Left ventricle myocardium inferior (tissue), 1 donor: ENCODE data around the gene RUNX1. TPM values are rescaled to one million over a fixed set of nuclear protein-coding genes. Genes with fewer than 3 reads are reported as not detected.

ENCODE experiments used
- DNase-seq: peaks from one replicate; pipeline ENCODE4 v3.0.0-alpha.2; 2020
- H3K27ac ChIP-seq: fragments of 200-600 bp; replicated peaks from 2 replicates; pipeline ENCODE4 v1.8.0; 2021
- H3K27me3 ChIP-seq: fragments of 200-600 bp; 2 replicates; pipeline ENCODE4 v1.8.0; 2021; ENCODE audit warnings: low read depth
- H3K36me3 ChIP-seq: fragments of 200-600 bp; 2 replicates; pipeline ENCODE4 v1.8.0; 2021
- H3K4me1 ChIP-seq: fragments of 200-600 bp; 2 replicates; pipeline ENCODE4 v1.8.0; 2021
- H3K4me3 ChIP-seq: fragments of 200-600 bp; 2 replicates; pipeline ENCODE4 v1.8.0; 2021; ENCODE audit warnings: mild to moderate bottlenecking, moderate library complexity
- H3K9me3 ChIP-seq: fragments of 200-600 bp; replicated peaks from 2 replicates; pipeline ENCODE4 v1.8.0; 2021
- intact Hi-C: fragments of 100-400 bp; cut with micrococcal nuclease; formaldehyde crosslinking; loops from one replicate; pipeline ENCODE4 v1.11.0; 2022
- total RNA-seq: library from RNA; stranded (reverse); fragmentation: NEBNext Ultra II Directional; extraction: Animal tissue kit (Norgen Biotek cat#: 25700); gene quantifications from one replicate; pipeline ENCODE4 v1.2.1, GENCODE V29; 2021
- TF ChIP-seq, protein P1 (sequence below): fragments of 200-600 bp; IDR thresholded peaks from 2 replicates; pipeline ENCODE4 v1.8.0; 2021; ENCODE audit warnings: antibody characterized with exemption, mild to moderate bottlenecking, borderline replicate concordance
- donor health status: DM: no; HTN: yes; CAD: no; lungs with severe emphysema.

Gene RUNX1
- total RNA-seq, 1 donor from 2014 or later = 1.5 TPM

DNA sequence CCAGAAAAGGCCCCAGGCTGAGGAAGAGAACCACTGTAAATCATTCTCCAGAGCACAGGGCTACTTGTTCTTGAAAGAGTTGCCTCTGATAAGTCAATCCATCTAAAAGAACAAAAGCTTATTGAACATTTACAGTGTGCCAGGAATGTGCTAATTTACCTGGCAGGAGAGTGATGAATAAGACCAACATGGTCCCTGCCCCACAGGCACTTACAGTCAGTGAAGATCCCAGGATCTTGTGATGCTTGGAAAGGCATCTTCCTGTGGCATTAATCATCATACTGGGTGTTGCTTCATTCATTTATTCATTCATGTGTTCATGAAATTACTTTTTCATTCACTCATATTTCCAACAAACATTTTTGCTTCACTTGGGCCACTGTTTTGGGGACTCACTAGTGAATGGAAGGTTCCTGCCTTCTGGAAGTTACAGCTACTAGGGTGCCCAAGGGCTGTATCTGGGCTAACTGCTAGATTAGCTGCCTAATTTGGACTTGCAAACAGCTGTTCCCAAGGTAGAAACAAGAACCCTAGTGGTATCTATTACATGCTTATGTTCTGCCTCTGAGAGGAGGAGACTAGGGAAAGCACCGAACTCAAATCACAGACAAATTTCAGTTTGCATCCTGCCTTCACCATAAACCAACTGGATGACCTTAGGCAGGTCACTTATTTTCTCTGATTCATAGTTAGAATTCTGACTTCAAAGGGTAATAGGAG is 246.8 kb downstream of the RUNX1 start:
- Histone ChIP-seq H3K9me3 (peaks cover 19% of the 10 kb centered on the region), H3K4me1 (no peaks in the 10 kb centered on the region), H3K27ac (no peak overlapping the region), H3K36me3 (no peaks in the 10 kb centered on the region), H3K4me3 (no peak overlapping the region), H3K27me3 (peaks cover 9% of the 10 kb centered on the region)
- TF ChIP-seq, protein P1, sequence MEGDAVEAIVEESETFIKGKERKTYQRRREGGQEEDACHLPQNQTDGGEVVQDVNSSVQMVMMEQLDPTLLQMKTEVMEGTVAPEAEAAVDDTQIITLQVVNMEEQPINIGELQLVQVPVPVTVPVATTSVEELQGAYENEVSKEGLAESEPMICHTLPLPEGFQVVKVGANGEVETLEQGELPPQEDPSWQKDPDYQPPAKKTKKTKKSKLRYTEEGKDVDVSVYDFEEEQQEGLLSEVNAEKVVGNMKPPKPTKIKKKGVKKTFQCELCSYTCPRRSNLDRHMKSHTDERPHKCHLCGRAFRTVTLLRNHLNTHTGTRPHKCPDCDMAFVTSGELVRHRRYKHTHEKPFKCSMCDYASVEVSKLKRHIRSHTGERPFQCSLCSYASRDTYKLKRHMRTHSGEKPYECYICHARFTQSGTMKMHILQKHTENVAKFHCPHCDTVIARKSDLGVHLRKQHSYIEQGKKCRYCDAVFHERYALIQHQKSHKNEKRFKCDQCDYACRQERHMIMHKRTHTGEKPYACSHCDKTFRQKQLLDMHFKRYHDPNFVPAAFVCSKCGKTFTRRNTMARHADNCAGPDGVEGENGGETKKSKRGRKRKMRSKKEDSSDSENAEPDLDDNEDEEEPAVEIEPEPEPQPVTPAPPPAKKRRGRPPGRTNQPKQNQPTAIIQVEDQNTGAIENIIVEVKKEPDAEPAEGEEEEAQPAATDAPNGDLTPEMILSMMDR = no peak
- intact Hi-C loops = no loop called here
- DNase-seq = no peak

DNA sequence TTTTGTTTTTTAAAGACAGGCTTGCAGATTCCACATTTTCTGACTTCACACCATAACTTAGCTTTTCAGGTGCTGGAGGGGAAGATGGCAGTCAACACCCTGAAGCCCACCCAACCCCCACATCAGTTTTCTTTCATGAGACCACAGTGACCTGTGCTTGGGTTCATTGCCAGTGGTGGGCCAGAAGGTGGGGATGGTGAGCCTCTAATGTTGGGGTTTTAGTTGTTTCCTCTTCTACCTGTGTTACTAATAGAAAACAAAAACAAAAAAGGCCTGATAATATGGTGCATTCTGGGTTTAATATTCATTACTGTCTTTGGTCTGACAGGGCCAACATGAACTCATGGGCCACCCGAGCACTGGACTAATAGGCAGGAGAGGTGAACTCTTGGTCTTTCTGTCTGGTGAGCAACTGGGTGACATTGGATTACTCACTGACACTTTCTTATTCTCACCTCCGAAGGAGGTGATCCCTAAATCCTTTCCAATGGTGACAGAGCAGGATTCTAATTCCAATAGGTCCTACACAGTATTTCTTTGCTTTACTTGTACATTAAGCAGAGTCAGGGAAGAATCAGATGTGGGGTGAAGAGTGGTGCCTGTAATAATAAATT is 247.5 kb downstream of the RUNX1 start:
- Histone ChIP-seq H3K4me3 (no peak overlapping the region), H3K9me3 (peaks cover 12% of the 10 kb centered on the region), H3K27me3 (peaks cover 9% of the 10 kb centered on the region), H3K4me1 (no peaks in the 10 kb centered on the region), H3K36me3 (no peaks in the 10 kb centered on the region), H3K27ac (no peak overlapping the region)
- TF ChIP-seq, protein P1 = no peak
- no peak for DNase-seq
- intact Hi-C loops = no loop called here

DNA sequence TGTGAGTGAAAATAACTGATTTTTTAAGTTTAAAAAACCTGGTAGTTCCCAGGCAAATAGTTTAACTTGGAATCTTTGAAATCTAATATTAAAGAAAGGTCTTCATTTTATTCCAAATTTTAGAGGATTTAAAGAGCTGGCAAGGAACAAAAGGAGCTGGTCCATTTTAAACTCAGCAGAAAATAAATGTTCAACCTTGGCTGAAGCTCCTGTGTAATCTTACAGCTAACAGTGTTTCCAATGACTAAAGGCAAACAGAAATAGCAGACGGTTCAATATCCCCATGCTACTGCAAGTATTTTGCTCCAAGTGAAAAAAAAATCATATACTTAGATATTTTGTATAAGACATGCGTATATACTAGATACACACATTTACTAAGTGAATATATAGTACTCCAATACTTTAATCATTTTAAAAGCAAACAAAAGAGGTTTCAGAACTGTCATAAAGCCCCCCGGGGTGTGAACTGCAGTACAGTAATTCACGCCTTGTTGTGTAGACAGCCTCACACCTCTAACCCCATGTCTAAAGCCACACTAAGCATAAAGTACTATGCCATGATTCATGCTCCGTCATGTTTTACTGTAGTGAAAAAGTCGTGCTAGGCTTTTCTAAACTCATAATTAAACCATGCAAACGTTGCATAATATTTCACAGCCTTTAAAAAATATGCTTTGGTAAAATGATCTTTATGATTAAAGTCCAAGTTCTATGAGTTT is 248.1 kb downstream of the RUNX1 start:
- intact Hi-C loops = no loop called here
- Histone ChIP-seq H3K27me3 (peaks cover 9% of the 10 kb centered on the region), H3K9me3 (peaks cover 6% of the 10 kb centered on the region), H3K27ac (no peak overlapping the region), H3K36me3 (no peaks in the 10 kb centered on the region), H3K4me3 (no peak overlapping the region), H3K4me1 (no peaks in the 10 kb centered on the region)
- TF ChIP-seq, protein P1 = no peak
- no peak for DNase-seq

DNA sequence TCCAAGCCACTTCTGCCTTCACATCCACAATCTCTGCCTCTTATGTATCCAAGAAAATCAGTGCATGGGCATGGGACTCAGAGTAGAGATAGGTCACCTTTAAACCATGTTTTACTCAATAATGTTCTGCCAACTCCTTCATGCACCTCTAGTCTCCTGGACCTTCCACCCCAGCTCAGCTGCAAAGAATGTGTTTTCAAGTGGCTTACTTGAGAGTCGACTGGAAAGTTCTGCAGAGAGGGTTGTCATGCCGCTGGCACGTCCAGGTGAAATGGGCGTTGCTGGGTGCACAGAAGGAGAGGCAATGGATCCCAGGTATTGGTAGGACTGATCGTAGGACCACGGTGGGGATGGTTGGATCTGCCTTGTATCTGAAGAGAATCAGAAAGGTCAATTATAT is 250.0 kb downstream of the RUNX1 start:
- Histone ChIP-seq H3K4me1 (peaks cover 13% of the 10 kb centered on the region), H3K27me3 (peaks cover 9% of the 10 kb centered on the region), H3K27ac (no peak overlapping the region), H3K4me3 (no peak overlapping the region), H3K36me3 (no peaks in the 10 kb centered on the region), H3K9me3 (no peaks in the 10 kb centered on the region)
- TF ChIP-seq, protein P1 = no peak
- no peak for DNase-seq
- intact Hi-C loops = no loop called here

DNA sequence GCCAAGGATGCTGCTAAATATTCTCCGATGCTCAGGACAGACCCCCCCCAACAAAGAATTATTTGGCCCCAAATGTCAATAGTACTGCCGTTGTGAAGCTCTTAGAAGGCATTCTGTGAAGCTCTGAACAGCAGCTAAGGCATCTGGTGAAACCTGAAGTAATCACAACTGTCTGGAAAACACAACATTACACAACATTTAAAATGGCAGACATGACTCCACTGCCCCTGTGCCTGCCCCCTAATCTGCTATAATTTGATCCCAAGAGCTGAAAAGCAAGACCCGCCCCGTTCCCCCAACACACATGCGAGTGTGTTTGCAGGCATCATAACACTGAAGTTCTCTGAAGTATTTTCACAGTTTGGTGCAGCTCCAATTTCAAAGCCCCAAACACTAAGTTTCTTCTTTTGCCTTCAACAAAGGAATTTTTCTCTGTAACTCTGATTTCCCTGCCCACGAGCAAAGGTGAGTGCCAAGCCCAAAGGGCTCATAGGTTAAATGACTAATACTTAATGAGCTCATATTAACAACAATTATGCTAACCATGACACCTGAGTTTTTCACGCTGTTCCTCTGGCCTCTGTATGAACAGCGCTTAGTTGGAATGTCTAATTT is 251.1 kb downstream of the RUNX1 start:
- peaks cover 9% of the 10 kb centered on the region for H3K27me3 ChIP-seq
- H3K4me3 ChIP-seq = no peak overlapping the region
- no peak for DNase-seq
- H3K27ac ChIP-seq = no peak overlapping the region
- intact Hi-C loops = no loop called here
- H3K9me3 ChIP-seq = no peaks in the 10 kb centered on the region
- H3K4me1 ChIP-seq = peaks cover 13% of the 10 kb centered on the region
- H3K36me3 ChIP-seq = no peaks in the 10 kb centered on the region
- TF ChIP-seq, protein P1 = no peak
